Stimulated activated naive CD4-positive, alpha-beta T cell (primary cell): ENCODE data around the gene CETP.
"Not testable (repeated sequence)": the region's sequence is repeated elsewhere in the genome, so short reads cannot be mapped to it uniquely, and the experiment has no call there.

ENCODE experiments used
- DNase-seq, 6 experiments: peaks; one replicate each; lab custom pipeline; 2025; lab: John Stamatoyannopoulos, UW

Gene CETP

DNA sequence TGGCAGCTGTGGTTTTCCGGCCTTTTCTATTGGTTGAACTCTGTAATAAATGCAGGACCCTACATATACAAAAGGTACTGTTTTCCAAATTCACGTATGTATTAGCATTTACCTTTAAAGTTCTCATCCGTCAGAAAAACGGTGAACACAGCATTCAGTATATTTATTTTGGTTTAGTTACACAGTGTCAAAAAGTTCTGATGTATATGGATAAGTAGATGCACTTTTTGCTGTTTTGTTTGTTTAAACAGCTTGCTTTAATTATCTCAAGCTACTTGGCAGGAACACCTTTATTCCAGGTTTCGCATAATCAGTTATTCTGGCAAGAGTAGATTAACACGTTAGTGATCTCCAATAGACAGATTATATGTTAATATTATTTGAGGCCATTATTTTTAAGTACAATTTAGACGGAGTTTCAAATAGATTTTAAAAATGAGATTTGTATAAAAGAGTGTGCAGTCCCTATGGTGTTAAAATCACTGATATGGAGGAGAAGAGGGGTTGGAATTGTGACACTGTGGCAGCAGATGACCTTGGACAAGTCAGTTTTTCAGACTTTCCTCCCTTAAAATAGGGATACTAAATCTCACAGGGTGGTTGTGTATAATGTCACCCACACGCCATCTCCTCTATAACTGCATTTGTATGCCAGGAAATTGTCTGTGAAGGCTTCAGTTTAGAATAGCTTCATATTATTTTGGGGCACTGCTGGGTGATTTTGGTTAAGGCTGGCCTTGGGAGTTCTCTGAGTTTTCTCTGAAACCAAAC is 27.7 kb upstream of the CETP start:
- no peak for DNase-seq

DNA sequence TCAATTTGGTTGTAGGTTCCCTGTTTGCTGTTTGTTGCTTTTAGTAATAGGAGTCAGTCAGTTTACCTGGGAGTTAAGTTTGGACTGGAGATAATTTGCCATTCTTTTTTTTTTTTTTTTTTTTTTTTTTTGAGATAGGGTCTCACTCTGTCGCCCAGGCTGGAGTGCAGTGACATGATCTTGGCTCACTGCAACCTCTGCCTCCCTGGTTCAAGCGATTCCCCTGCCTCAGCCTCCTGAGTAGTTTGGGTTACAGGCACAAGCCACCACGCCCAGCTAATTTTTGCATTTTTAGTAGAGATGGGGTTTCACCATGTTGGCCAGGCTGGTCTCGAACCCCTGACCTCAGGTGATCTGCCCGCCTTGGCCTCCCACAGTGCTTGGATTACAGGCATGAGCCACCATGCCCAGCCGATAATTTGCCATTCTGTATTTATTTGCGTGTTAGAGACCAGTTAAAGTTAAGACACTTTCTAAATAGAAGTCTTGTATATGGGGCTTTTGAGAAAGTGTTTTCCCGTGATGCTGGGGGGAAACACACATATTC is 27.1 kb upstream of the CETP start:
- not testable (repeated sequence) for DNase-seq

DNA sequence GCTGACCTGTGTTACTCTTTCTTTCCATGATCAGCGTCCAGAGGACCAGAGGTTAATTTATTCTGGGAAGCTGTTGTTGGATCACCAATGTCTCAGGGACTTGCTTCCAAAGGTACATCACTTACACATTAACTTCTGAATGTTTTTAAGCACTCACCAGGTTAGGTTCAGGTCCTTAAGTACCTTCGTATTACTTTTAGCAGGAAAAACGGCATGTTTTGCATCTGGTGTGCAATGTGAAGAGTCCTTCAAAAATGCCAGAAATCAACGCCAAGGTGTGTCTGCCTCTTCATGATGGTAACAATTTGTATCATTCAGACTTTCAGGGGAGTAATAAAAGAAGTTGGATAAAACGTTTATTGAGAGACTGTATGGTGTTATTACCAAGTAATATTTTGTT is 26.5 kb upstream of the CETP start:
- DNase-seq: no peak

DNA sequence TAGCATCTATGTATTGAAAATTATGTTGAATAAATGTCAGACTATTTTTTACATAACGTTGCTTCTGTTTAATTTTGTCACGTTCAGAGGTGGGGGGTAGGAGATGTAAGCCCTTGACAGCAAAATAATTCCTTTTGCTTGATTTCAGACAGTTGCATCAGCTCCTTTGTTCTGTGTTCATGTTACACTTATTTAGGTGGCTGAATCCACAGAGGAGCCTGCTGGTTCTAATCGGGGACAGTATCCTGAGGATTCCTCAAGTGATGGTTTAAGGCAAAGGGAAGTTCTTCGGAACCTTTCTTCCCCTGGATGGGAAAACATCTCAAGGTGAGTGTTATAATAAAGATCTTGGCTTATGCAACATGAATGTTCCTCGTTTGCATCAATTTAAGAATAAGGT is 25.3 kb upstream of the CETP start:
- DNase-seq: no peak

DNA sequence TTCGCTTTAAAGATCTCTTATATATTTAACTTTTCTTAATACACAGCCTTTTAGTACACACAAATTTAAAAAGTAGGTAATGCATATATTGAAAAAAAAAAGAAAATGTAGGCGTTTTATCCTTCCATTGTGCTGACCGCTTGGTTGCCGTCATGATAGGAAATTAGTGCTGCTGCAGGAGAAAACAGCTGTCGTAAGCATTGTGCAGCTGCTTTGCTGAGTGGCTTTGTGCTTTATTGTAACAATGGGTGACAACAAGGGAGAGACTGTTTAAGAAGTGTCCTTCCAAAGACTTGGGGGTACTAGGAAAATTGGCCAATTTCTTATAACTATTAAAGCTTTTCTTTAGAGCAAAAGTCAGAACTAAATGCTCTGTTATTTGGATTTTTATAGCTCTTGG is 24.8 kb upstream of the CETP start:
- DNase-seq: no peak

DNA sequence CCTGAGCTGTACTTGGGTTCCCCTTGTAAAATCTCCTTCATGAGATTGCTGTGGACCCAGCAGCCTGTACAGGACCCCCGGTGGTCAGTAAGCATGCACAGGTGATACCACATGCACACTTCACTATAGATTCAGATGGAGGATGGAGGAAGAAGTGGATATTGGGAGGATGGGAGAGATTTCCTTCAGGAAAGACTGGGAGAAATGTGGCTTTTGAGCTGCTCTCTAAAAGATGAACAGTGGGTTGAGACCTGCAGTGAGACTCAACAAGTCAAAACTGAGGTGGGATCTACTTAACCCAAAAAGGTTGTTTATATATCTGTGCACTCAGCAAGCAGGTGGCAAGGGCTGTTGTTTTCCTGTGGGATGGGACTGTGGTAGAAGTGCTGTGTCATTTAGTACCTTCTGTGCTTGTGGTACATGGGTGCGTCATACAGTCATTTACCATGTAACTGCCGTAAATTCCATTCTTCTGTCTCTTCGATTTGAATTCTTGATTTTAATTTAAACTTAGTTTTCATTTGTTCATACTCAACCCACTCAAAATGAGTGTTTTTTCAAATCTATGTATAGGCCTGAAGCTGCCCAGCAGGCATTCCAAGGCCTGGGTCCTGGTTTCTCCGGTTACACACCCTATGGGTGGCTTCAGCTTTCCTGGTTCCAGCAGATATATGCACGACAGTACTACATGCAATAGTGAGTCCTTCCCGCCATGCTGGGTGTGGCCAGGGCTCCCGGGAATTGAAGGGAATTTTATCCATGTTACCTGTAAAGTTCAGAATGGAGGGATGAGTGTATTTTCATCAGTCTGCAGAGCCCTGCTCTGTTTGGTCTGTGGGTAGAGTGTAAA is 22.9 kb upstream of the CETP start:
- DNase-seq: no peak

DNA sequence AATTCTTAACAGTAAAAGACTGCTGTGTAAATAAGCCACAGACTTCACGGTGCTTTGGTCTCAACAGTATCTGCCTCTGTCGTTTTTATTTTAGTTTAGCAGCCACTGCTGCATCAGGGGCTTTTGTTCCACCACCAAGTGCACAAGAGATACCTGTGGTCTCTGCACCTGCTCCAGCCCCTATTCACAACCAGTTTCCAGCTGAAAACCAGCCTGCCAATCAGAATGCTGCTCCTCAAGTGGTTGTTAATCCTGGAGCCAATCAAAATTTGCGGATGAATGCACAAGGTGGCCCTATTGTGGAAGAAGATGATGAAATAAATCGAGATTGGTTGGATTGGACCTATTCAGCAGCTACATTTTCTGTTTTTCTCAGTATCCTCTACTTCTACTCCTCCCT is 21.9 kb upstream of the CETP start:
- DNase-seq: no peak

DNA sequence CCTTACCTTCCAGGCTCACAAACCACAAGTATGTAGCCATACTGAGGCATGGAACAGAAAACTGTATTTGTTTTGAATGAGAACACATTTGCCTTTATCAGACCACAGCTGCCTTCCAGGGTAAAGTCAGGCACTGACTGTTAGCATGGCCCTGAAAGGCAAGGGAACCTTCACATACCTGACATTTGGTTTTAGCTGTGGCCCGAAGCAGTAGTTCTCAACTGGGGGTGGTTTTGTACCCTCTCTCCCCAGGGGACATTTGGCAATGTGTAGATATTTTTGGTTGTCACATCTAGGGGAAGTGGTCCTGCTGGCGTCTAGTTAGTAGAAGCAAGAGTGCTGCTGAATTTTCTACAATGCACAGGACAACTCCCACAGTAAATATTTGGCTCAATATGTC is 20.7 kb upstream of the CETP start:
- no peak for DNase-seq

DNA sequence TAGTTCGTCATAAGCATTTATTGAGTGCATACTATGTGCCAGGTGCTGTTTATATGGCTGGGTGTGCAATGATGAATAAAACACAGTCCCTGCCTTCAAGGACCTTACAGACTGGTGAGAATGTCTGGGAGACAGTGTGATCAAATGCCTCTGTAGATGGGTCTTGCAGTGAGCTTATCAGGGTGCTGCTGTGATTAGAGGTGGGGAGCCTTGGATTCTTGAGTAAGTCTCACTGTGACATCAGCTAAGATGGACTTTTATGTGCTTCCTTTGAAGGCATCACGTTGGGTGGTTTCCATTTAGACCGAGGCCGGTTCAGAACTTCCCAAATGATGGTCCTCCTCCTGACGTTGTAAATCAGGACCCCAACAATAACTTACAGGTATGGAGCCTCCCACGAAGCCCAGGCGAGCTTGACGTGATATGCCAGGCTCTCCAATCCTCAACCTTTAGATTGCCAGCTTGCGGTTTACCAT is 19.9 kb upstream of the CETP start:
- no peak for DNase-seq

DNA sequence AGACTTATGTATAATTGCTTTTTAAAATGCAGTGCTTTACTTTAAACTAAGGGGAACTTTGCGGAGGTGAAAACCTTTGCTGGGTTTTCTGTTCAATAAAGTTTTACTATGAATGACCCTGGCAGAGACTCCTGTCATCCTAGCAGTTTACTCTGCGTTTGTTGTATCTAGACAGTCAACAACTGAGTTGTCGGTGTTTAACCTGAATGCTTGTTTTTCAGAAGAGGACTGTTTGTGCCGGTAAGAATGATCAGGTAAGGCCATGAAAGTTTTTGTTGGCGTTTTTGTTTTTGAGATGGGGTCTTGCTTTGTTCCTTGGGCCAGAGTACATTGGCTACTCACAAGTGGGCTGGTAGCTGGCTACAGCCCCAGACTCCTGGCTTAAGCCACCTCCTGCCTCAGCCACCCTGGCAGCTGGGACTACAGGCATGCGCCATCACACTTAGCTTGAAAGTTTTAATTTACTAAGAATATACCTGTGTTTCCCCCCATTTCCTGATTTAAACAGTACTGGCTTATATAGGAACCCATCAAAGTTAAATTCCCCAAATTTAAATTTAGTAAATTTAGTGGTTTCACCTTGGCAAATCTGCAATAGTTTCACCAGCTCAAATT is 17.9 kb upstream of the CETP start:
- DNase-seq: no peak

DNA sequence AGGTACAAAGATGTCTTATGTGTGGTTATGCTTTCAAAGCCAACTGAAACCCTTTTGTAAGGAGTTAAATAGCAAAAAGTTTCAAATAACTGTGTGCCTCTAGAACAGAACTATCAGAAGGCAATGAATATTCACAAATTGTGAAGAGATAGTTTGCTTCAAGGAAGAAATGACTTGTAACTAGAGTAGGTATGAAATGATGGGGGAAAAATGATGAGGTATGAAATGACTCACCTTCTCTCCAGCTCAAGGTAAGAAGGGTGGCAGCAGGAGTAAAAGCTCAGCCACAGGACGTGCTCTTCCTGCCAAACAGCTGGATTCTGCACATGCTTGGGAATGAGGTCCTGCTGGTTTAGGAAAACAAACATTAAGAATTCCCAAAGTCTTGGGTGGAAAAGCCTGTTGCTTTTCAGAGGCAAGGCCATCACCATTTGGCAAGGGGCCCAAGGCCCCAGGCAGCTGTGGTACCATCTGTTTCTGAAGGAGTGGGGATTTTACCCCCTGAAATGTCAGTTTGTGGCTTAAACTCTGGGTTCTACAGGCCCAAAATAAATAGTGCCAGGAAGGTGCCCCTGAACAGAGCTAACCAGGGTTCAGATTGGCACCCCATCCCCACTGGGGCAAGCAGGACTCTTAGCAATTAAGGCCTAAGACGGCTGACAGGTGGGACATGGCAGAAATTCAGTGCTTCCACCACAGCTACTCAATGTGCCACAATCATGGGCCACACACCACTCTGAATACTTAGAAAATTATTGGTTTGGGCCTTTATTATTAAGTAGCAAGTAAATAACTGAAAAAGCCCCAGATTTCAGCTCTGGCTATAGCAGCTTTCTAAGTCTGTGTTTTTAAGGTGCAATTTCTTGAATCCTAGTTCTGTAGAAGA is 16.6 kb upstream of the CETP start:
- no peak for DNase-seq

DNA sequence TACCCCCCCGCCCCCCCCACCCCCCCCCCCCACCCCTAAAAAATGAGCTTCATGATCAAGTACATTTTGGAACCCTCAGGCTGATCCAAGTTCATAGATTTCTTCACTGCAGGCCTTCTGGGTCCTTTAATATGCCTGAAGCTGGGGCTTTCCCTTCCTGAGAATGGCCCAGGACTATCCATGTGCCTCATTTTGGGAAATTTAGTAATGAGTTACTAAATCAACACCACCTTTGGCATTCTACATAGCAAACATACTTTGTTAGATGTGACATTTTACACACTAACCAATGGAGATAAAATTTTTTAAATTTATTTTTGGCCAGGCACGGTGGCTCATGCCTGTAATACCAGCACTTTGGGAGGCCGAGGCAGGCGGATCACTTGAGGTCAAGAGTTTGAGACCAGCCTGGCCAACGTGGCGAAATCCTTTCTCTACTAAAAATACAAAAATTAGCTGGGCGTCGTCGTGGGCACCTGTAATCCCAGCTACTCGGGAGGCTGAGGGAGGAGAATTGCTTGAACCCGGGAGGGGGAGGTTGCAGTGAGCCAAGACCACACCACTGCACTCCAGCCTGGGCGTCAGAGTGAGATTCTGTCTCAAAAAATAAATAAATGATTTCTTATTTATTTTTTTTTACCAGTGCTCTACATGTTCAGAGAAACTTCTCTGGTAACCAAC is 15.8 kb upstream of the CETP start:
- DNase-seq: no peak

DNA sequence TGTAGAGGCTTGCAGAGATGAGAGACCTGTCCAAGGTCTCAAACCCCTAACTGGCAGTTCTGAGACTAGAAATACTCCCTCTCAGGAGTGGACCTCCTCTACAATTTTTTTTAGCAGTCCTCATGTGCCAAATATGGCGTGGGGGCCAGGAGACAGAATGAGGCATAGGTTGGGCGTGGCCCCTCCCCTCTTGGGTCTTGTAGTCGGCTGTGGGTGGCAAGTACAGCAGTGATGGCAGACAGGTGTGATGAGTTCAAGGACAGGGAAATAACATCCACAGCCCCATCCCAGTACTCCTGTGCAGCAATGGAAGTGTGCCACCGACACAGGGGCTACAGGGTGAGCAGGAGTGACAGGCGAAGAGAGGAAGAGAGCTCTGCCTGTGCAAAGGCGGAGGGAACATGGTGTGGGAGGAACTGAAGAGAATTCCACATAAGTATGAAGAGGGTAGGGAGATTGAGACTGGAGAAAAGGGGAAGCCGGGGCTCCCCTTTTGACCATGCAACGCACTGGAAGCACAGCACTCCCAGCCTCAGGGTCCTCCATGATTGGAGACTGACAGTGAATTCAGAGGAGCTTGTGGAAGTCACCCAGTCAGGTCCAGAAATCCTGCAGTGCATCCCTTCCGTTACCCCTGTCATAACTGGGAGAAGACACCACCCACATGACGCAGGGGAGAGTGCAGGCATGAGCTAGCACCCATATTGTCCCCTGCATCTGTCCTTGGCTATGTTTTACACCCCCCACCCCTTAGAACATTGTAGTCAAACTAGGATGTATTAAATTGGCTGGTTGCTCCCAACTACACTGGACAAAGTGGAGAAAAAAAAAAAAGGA is 14.8 kb upstream of the CETP start:
- no peak for DNase-seq

DNA sequence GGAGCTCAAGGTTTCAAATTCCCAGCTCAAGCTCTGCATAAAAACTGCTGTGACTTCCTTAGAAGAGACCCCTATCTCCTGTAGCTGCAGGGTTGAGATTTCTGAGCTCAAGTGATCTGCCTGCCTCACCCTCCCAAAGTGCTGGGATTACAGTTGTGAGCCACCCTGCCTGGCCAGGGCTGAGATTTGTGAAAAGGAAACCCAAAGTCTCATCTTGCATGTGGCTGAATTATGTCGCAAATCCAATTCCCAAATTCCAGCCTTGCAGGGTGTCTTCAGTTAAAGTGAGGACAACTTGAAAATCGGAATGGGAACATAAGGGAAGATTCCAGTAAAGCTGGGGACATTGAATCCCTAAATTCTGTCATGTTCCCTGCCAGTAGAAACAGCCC is 14.2 kb upstream of the CETP start:
- DNase-seq: no peak

DNA sequence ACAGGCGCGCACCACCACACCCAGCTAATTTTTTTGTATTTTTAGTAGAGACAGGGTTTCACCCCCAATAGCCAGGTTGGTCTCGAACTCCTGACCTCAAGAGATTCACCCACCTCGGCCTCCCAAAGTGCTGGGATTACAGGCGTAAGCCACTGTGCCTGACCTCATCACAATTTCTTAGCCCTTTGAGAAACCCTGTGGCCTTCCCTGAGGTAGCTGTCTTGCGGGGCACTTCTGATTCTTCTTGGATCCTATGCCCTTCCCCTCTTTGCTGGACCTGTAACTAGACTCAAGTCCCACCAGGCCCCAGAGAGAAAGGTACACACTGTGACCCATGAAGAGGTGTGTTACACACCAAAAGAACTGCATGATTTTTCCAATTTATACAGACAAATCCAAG is 13.5 kb upstream of the CETP start:
- no peak for DNase-seq

DNA sequence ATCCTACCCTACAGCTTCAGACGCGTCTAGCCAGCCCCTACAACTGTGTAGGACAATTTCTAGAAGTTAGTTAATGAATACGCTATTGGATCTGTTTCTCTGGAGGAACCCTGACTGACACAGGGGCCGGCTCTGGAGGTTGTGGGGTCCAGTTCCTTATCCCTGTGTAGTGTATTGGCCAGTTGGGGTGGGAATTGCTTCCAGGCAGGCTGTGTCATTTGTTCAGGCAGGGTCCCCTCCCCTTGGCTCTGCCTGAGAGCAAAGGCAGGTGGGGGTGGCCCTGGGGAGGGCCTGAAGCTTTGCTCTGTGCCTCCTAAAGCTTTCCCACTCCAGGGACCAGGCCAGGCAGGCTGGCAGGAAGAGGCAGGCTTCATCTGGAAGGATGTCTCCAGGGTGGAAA is 11.7 kb upstream of the CETP start:
- no peak for DNase-seq

DNA sequence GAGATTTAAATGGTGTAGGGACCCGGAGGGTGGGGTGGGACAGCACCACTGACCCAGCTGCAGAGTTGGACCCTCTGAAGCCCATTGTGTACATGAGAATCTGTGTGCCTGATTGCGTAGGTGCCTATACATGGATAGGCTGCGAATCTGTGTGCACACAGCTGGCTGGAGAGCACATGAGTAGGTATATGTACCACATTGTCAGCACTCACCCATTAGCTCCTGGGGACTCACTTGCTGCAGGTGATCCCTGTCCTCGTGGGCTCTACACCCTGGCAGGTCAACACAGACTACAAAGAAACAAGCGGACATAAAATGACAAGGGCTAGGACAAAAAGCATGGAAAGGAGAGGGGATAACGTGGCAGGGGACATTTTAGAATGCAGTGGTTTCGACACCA is 11.3 kb upstream of the CETP start:
- DNase-seq: no peak

DNA sequence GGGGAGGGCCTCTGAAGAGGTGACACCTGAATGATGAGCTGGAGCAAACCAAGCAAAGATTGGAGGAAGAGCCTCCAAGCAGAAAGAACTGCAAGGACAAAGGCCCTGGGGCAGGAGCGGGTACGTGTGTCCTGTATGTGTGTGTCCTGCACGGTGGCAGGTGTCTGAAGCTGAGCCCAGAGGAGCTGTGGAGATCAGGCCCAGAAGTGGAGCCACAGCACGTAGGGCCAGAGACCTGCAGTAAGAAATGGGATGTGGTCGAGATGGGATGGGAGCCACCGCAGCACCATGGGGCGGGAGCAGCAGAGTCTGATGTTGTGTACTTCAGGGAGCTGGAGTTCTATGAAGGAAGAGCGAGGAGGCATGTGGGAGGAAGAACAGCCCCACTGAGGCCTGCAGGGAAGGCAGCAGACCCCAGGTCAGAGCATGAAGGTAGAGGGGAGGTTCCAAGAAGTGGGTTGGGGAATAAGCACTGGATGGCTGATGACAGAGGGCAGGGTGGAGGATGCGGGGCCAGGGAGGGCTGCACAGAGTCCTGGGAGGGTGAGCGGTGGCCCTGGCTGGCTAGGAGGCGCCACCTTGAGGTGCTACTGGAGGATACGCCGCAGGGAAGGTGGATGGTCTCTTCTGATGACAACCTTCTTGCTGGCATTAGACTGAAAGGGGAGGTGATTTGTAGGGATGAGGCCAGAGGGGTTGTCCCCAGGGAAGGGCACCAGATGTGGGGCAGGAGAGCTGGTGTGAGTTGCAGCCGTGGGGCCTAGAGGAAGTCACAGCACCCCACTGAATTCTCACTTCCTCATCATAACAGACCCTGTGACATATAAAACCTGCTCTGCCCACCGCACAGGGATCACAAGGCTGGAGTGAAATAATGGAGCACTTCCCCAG is 10.6 kb upstream of the CETP start:
- peak in 4 of 6 experiments; percentile 10 to 39 (median 14) for DNase-seq

DNA sequence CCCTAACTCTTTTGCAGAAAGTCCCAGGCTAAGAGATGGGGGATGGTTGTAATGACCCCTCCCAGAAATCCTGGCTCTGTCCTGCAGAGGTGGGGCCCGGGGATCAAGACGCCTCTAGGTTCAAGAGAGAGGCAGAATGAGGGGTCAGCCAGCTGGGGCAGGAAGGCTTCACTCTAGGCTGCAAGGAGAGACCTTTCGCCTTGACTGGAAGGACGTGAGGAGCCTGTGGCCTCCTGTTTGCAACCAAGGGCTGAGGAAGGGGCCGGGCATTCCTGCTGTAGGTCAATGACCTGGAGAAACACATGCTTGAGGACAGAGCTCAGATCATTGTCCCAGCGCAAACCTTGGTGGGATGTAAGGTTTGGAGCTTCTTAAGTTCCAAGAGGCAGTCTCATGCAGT is 8.7 kb upstream of the CETP start:
- DNase-seq: no peak
